HPDE6-E6E7 (cell line): Measurements from ENCODE around the gene TMPRSS11A.

Experiments
- DNase-seq: peaks from one replicate; pipeline ENCODE4 v3.0.0; 2011; ENCODE audit warnings: missing footprints; ENCODE audit errors: extremely low spot score

The TMPRSS11A gene

GRCh38 chr4:67871867-67872266 lies 91.4 kb downstream of the TMPRSS11A start:
- DNase-seq: peak; percentile 25

- no peak for DNase-seq
Observed at GRCh38 chr4:67869580-67870190, 93.6 kb downstream of the TMPRSS11A start.

DNA sequence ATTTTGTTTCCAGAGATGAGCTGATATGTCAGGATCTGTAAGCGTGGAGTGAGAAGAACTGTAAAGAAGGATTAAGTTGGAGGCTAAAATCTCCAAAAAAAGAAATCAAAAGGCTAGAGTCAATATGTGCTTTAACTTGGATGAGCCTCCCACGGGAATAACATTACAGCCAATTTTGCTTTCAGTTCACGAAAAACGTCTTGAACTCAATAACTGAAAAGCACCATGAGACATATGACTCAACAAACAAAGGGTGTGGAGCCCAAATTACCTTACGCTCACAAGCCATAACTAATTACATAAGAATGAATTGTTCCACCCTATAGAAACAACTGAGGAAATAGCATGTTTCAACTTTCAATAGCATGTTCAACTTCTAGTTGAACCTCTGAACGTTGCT lies 101.8 kb downstream of the TMPRSS11A start:
- peak; percentile 36 for DNase-seq
